ENCODE data around the gene ERC2. TPM values are rescaled to one million over a fixed set of nuclear protein-coding genes. Genes with fewer than 3 reads are reported as not detected.
A peak's percentile ranks its signal among the peaks of the same experiment; 100 is the strongest.

The ERC2 gene
- total RNA-seq, 1 donor from 2014 or later = not detected

DNA sequence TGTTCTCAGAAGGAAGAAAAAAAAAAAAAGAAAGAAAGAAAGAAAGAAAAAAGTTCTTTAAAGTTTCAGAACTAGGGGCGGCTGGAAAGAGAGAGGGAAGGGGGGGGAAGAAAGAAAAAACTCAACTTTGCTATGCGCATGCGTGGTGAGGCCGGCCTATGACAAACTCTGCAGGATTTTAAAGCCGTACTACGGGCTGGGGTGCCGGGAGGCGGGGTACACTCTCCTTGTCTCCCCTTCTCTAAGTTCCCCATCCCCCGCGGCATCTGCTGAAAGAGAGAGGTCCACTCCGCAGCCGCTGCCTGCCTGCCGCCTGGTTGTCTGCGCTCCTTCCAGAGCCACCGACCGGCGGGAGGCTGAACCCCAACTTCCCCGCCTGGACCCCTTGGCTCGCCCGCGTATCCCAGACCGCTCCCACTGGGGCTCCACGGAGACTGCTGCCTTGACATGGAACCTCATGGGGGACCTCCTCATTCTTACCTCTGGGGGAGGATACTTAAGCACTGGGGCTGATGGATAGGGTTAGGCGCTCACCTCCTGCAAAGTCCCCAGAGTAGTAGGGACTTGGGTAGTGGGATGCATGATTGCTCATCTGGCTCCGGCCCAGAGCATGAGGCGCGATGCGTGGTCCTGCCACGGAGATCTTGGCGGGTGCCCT lies 979.7 kb downstream of the ERC2 start:
- peak; percentile 71 for DNase-seq
- H3K27ac Mint-ChIP-seq = peak overlapping the region; percentile 45
- intact Hi-C loops (cut with micrococcal nuclease) = no loop called here
- peaks cover 3% of the 10 kb centered on the region for H3K36me3 Mint-ChIP-seq (ENCODE audit: low read depth)
- H3K9me3 Mint-ChIP-seq = no peaks in the 10 kb centered on the region
- H3K4me1 Mint-ChIP-seq = peaks cover 9% of the 10 kb centered on the region
- peak overlapping the region; percentile 70 for H3K4me3 Mint-ChIP-seq
- peaks cover 71% of the 10 kb centered on the region for H3K27me3 Mint-ChIP-seq

DNA sequence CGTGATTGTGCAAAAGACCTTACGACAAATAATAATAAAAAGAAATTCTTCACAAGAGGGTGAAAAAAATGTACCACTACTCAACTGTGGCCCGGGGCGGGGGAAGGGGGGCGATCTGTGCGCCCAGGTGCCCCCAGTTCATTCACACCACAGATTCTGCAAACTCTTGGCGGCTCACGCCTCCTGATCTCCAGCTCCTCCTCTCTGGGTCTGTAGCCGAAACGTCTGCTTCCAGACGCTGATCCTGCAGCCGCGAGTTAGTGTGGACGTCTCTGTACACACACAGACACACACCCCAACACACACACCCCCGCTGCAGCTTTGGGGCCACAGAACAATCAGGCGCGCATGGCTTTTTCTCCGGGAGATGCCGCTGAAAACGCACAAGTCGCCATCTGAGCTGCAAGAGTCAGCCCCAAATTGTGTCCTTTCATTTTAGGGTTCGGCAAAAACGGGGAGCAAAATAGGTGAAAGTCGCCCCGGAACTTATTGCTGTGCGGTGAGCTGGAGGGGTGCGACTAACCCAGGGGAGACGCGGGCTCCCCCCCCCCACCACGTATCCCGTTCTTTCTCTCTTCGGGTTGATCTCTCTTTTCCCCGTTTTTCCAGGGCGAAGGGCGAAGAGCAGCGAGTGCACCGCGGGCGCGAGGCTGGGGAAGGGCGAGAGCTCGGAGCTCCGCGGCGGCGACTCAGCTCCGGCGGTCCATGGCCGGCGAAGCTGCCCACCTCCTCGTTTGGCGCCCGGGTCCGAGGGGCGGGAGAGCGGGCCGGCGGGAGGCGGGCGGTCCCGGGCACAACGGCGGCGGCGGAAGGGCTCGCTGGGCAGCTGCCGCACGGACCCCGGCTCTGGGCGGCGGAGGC lies 980.7 kb downstream of the ERC2 start:
- peaks cover 9% of the 10 kb centered on the region for H3K4me1 Mint-ChIP-seq
- peaks cover 80% of the 10 kb centered on the region for H3K27me3 Mint-ChIP-seq
- DNase-seq = peak; percentile 61
- H3K36me3 Mint-ChIP-seq (ENCODE audit: low read depth) = peaks cover 3% of the 10 kb centered on the region
- H3K4me3 Mint-ChIP-seq = peak overlapping the region; percentile 81
- H3K27ac Mint-ChIP-seq = no peak overlapping the region
- intact Hi-C loops (cut with micrococcal nuclease) = no loop called here
- no peaks in the 10 kb centered on the region for H3K9me3 Mint-ChIP-seq

- intact Hi-C loops (cut with micrococcal nuclease) = no loop called here
- no peaks in the 10 kb centered on the region for H3K9me3 Mint-ChIP-seq
- peak; percentile 56 for DNase-seq
- H3K36me3 Mint-ChIP-seq (ENCODE audit: low read depth) = peaks cover 3% of the 10 kb centered on the region
- H3K4me3 Mint-ChIP-seq = peak within 1 kb of the TSS; percentile 81
- peak within 1 kb of the TSS; percentile 66 for H3K27ac Mint-ChIP-seq
- peaks cover 80% of the 10 kb centered on the region for H3K27me3 Mint-ChIP-seq
- H3K4me1 Mint-ChIP-seq = peaks cover 9% of the 10 kb centered on the region
Measured at GRCh38 chr3:55486857-55487380, 981.3 kb downstream of the ERC2 start, which contains the start of gene WNT5A. Gene WNT5A (minus strand): TSS chr3:55487306. CDS start chr3:55486985, 321 bp downstream.

DNA sequence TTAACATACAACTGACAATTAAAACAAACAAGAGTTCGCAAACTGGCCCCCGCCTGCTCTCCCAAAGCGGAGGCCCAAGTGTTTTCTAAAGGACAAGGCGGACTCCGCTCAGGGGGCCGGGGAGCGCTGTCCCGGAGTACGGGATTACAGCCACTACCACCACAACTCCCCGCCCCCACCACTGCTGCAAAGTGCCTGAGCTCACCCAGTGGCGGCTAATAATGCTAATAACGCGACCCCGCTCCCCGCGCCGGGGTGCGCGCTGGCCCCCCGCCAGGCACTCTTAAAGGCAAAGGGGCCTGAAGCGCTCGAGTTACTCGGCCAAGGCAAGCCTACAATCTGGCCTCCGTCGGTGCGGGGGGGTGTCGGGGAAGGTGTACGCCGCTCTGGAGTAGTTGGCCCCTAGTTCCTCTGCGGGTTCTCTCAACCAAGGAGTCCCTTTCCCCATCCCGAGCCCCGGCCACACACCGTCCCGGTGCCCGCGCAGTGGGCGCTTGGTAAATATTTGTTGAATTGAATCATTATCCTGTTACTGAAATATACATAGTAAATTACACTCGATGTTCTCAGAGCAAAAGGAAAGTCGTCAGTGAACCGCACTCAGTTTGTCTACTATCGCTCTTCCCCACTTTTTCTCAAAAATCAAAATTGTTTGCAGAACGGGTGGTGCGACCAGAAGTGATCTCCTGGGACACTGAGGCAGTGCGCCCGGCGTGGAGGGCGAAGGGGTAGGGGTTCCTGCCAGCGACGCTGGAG lies 982.0 kb downstream of the ERC2 start:
- Mint-ChIP-seq H3K4me1 (peaks cover 9% of the 10 kb centered on the region), H3K27me3 (peaks cover 83% of the 10 kb centered on the region), H3K27ac (peak overlapping the region; percentile 66), H3K36me3 (ENCODE audit: low read depth) (peaks cover 3% of the 10 kb centered on the region), H3K4me3 (peak overlapping the region; percentile 72), H3K9me3 (no peaks in the 10 kb centered on the region)
- intact Hi-C loops (cut with micrococcal nuclease) = no loop called here
- DNase-seq = peak; percentile 55

GRCh38 chr3:55484801-55485791 lies 983.2 kb downstream of the ERC2 start:
- H3K4me3 Mint-ChIP-seq = no peak overlapping the region
- H3K36me3 Mint-ChIP-seq (ENCODE audit: low read depth) = peaks cover 3% of the 10 kb centered on the region
- peak; percentile 77 for DNase-seq
- H3K4me1 Mint-ChIP-seq = peaks cover 9% of the 10 kb centered on the region
- H3K9me3 Mint-ChIP-seq = no peaks in the 10 kb centered on the region
- peaks cover 83% of the 10 kb centered on the region for H3K27me3 Mint-ChIP-seq
- H3K27ac Mint-ChIP-seq = no peak overlapping the region
- intact Hi-C loops (cut with micrococcal nuclease) = loop anchor here (2.0 kb wide), 1 partner anchor 766 kb away; no protein-coding TSS in a partner anchor

DNA sequence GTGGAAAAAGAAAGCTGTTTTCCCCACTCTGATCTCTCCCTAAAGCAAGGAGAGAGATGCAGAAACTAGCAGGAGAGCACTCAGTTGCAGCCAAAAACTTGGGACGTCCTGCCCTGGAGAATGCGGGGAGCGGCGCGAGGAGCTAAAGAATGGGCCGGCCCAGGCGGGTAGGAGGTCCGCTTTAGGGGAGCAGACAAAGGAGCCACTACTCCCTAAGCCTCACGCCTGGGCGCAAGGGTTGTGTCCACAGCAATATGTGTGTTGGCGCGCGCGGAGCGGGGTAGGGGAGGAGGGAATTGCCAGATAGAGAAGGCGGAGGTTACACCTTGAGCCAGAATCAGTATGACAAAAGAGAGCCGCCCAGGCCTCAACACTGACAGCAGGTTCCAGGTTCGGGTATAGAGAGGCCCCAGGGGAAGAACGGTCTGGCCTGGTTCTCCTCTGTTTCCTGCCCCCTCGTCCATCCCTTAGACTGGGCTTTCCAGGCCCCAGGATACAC lies 984.0 kb downstream of the ERC2 start:
- no peak overlapping the region for H3K27ac Mint-ChIP-seq
- intact Hi-C loops (cut with micrococcal nuclease) = loop anchor here (2.0 kb wide), 1 partner anchor 767 kb away; no protein-coding TSS in a partner anchor

DNA sequence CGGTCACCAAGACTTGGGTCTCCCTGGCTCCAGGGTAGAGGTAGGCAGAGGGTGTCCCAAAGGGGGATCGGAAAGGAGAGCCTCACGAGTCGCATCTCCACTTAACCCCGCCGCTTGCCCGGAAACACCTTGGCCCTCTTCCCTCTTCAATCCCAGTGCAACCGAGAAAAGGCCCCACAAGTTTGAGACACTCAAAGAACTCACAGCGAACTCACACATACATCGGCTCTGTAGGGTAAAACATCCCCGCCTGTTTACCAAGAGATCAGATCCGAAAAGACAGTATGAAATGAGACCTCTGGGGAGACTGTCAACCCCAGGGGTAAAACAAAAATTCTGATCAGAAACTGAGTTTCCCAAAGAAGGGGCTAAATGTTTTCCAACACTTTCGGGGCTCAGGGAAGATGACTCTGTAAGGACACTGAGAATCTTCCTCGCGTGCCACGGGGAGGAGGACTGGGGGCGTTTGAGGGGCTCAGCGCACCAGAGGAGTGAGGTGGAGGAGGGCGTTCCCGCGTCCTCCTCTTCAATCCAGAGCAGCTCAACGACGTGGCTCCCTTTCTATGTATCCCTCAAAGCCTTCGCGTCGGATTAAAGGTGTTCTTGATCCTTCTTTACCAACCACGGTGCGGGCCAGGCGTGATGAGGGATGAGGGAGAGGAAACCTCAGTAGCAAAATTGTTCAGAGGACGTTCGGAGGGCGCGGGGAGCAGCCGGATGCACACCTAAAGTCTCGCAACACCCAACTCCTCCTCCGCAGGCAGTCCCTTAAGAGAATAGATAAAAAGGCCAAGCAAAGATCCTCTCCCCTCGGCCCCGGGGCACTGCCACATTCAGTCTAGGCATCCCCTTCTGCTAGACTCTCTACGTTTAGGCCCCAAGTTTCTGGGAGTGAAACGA lies 984.8 kb downstream of the ERC2 start:
- peaks cover 73% of the 10 kb centered on the region for H3K27me3 Mint-ChIP-seq
- peaks cover 2% of the 10 kb centered on the region for H3K36me3 Mint-ChIP-seq (ENCODE audit: low read depth)
- no peak overlapping the region for H3K27ac Mint-ChIP-seq
- DNase-seq = no peak
- H3K9me3 Mint-ChIP-seq = no peaks in the 10 kb centered on the region
- intact Hi-C loops (cut with micrococcal nuclease) = loop anchor here (2.0 kb wide), 1 partner anchor 767 kb away; no protein-coding TSS in a partner anchor
- peaks cover 5% of the 10 kb centered on the region for H3K4me1 Mint-ChIP-seq
- H3K4me3 Mint-ChIP-seq = no peak overlapping the region

More for the DNA sequence above, 984.0 kb downstream of the ERC2 start:
- peaks cover 7% of the 10 kb centered on the region for H3K4me1 Mint-ChIP-seq
- H3K36me3 Mint-ChIP-seq (ENCODE audit: low read depth) = peaks cover 3% of the 10 kb centered on the region
- DNase-seq = no peak
- no peak overlapping the region for H3K4me3 Mint-ChIP-seq
- no peaks in the 10 kb centered on the region for H3K9me3 Mint-ChIP-seq
- H3K27me3 Mint-ChIP-seq = peaks cover 81% of the 10 kb centered on the region

GRCh38 chr3:55482496-55483195 lies 985.6 kb downstream of the ERC2 start:
- Mint-ChIP-seq H3K4me1 (peaks cover 4% of the 10 kb centered on the region), H3K9me3 (no peaks in the 10 kb centered on the region), H3K4me3 (no peak overlapping the region), H3K36me3 (ENCODE audit: low read depth) (peaks cover 1% of the 10 kb centered on the region), H3K27ac (no peak overlapping the region), H3K27me3 (peaks cover 71% of the 10 kb centered on the region)
- no peak for DNase-seq
- intact Hi-C loops (cut with micrococcal nuclease) = no loop called here

DNA sequence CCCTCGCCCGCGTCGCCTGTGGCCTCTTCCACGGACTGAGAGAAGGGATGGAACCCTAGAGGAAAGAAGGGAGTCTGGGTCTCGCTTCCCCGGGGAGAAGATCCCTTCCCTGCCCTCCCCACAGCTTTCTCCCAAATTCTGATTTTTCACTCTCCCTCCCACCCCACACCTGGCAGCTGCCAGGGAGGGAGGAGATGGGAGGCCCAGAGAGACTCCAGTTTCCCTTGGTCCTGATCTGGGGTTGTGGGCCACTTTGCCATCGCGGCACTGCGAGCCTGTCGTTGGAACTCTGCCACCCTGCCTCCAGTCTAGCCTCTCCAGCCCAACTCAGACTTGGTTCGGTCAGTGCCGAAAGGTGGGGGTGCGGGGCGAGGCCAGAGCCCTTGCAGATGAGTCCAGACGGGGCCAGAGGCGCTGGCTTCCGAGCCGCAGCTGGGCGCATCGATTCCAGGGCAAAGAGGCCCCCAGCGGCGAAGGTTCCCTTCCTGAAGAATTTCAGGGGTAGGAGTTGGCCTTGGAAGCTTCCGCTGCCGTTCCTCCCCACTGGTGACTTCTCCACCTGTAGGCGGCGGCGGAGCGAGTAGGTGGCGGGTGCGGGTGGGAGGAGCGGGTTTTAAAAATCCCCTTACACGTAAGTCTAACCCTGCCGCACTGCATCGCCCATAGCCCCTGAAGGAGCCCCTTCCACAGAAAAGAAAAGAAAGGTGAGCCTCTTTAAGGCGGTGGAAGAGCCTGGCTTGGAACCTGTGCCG lies 986.3 kb downstream of the ERC2 start:
- Mint-ChIP-seq H3K27ac (no peak overlapping the region), H3K4me3 (no peak overlapping the region), H3K4me1 (peaks cover 4% of the 10 kb centered on the region), H3K9me3 (no peaks in the 10 kb centered on the region), H3K36me3 (ENCODE audit: low read depth) (peaks cover 1% of the 10 kb centered on the region), H3K27me3 (peaks cover 68% of the 10 kb centered on the region)
- intact Hi-C loops (cut with micrococcal nuclease) = no loop called here
- no peak for DNase-seq

GRCh38 chr3:55480911-55481743 lies 987.1 kb downstream of the ERC2 start:
- intact Hi-C loops (cut with micrococcal nuclease) = no loop called here

More at GRCh38 chr3:55480911-55481743, 987.1 kb downstream of the ERC2 start:
- Mint-ChIP-seq H3K27ac (no peak overlapping the region), H3K4me1 (no peaks in the 10 kb centered on the region), H3K9me3 (no peaks in the 10 kb centered on the region), H3K36me3 (ENCODE audit: low read depth) (no peaks in the 10 kb centered on the region), H3K4me3 (no peak overlapping the region), H3K27me3 (peaks cover 64% of the 10 kb centered on the region)
- DNase-seq = no peak
